Naive thymus-derived CD4-positive, alpha-beta T cell (primary cell): ENCODE results near the gene SNRK. TPM values are rescaled to one million over a fixed set of nuclear protein-coding genes. Genes with fewer than 3 reads are reported as not detected.

Experiments used
- ATAC-seq: fragments of 150-1000 bp; cut with Tn5 transposase; 2 replicates; pipeline ENCODE4 v1.10.0; 2021; ENCODE audit warnings: mild to moderate bottlenecking, moderate library complexity
- CTCF ChIA-PET: fragments of 350-600 bp; sonication (Branson Sonifier 250); formaldehyde crosslinking; loops from one replicate; lab custom pipeline; 2021; ENCODE audit warnings: antibody characterized with exemption; lab: Charles Lee
- POLR2A ChIA-PET: fragments of 350-600 bp; sonication (Branson Sonifier 250); formaldehyde crosslinking; loops from one replicate; lab custom pipeline; 2021; ENCODE audit warnings: antibody characterized with exemption, inconsistent platforms; lab: Charles Lee
- DNase-seq, 9 donors: peaks; one replicate each; pipeline versions ENCODE4 v3.0.0 to v3.0.0-alpha.2; 2020 to 2022; ENCODE audit warnings: mixed read lengths in 1 of 9
- H3K27ac ChIP-seq: one replicate; pipeline ENCODE4 v1.7.0; 2013; ENCODE audit warnings: mild to moderate bottlenecking, low read depth, low read length, moderate library complexity
- H3K27me3 ChIP-seq, 2 donors: one replicate each; pipeline ENCODE4 v1.7.0; 2013; ENCODE audit warnings: low read length in 2 of 2, mild to moderate bottlenecking in 2 of 2, moderate library complexity in 2 of 2; ENCODE audit not compliant: control insufficient read depth in 2 of 2, insufficient read depth in 2 of 2
- H3K36me3 ChIP-seq, 3 experiments: 1 replicate in 2 of 3; 2 replicates in 1 of 3; pipeline ENCODE4 v1.7.0; 2013; ENCODE audit warnings: low read length in 3 of 3, mild to moderate bottlenecking in 3 of 3, moderate library complexity in 1 of 3; ENCODE audit not compliant: insufficient read depth in 3 of 3, control insufficient read depth in 2 of 3
- H3K4me1 ChIP-seq, 2 donors: one replicate each; pipeline ENCODE4 v1.7.0; 2013; ENCODE audit warnings: low read length in 2 of 2, mild to moderate bottlenecking in 2 of 2, moderate library complexity in 1 of 2; ENCODE audit not compliant: control insufficient read depth in 2 of 2, insufficient read depth in 2 of 2
- H3K4me3 ChIP-seq: 2 replicates; pipeline ENCODE4 v1.7.0; 2013; ENCODE audit warnings: mild to moderate bottlenecking, low read length
- H3K9me3 ChIP-seq, 3 experiments: 1 replicate in 2 of 3; 2 replicates in 1 of 3; pipeline ENCODE4 v1.7.0; 2013; ENCODE audit warnings: low read length in 3 of 3; ENCODE audit not compliant: control insufficient read depth in 2 of 3
- H3K27ac Mint-ChIP-seq, 9 donors: one replicate each; pipeline ENCODE4 v1.8.0; 2020 to 2022; ENCODE audit warnings: mixed read lengths in 9 of 9, mild to moderate bottlenecking in 8 of 9, moderate library complexity in 5 of 9, inconsistent platforms in 2 of 9
- H3K27me3 Mint-ChIP-seq, 5 donors: one replicate each; pipeline ENCODE4 v1.8.0; 2021 to 2022; ENCODE audit warnings: mixed read lengths in 5 of 5, mild to moderate bottlenecking in 1 of 5
- H3K36me3 Mint-ChIP-seq, 5 donors: one replicate each; pipeline ENCODE4 v1.8.0; 2020 to 2022; ENCODE audit warnings: mixed read lengths in 5 of 5, mild to moderate bottlenecking in 3 of 5, inconsistent platforms in 1 of 5
- H3K4me1 Mint-ChIP-seq, 7 donors: one replicate each; pipeline ENCODE4 v1.8.0; 2020 to 2022; ENCODE audit warnings: mixed read lengths in 7 of 7, mild to moderate bottlenecking in 3 of 7, inconsistent platforms in 1 of 7
- H3K4me3 Mint-ChIP-seq, 10 donors: one replicate each; pipeline ENCODE4 v1.8.0; 2020 to 2022; ENCODE audit warnings: mild to moderate bottlenecking in 10 of 10, mixed read lengths in 10 of 10, moderate library complexity in 6 of 10, inconsistent platforms in 2 of 10
- H3K9me3 Mint-ChIP-seq, 11 donors: one replicate each; pipeline ENCODE4 v1.8.0; 2020 to 2022; ENCODE audit warnings: mixed read lengths in 11 of 11, mild to moderate bottlenecking in 4 of 11, inconsistent platforms in 1 of 11, moderate library complexity in 1 of 11
- intact Hi-C, 2 donors: fragments of 100-400 bp; cut with micrococcal nuclease; formaldehyde crosslinking; loops; one replicate each; pipeline ENCODE4 v1.15.1; 2023
- polyA plus RNA-seq, 2 donors: library from polyadenylated mRNA; unstranded; fragments of 300-500 nt; fragmentation: Illumina TruSeq; gene quantifications; one replicate each; pipeline ENCODE4 v1.2.3, GENCODE V29; 2021
- total RNA-seq, 6 experiments: library from RNA in 5 of 6; stranded (reverse) in 5 of 6; gene quantifications; 1 replicate in 5 of 6; 2 replicates in 1 of 6; pipeline ENCODE4 v1.2.3 and lab custom pipeline; 2021 to 2026

Gene SNRK
- total and polyA plus RNA-seq, 7 experiments from 2014 or later, result 63.4 to 176 (median 115) TPM

DNA sequence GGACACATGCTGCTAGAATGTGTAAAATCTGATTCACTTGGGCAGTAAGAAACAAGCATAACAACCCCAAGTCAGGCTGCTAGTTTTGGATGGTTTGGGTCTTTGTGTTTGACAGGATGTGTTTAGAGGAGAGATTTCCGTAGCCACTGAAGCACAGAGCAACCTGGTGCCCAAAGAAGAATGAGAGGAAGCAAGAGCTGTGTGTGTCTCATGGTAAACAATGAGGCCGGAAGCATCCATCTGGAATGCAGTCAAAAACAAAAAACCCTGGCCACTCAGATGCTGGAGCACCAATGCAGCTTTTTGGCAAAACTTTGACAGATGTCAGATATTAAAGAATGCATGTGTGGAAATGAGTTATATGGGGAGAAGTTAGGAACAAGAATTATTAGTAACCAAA lies 39.4 kb upstream of the SNRK start:
- H3K36me3 Mint-ChIP-seq, result peaks cover 0 to 11% (median 3%) of the 10 kb centered on the region in 5 donors
- intact Hi-C loops, result loop anchor here in 1 of 2 donors (2.0 kb wide), 3 partner anchors 16 to 52 kb away; partner anchors contain the start of gene SNRK

DNA sequence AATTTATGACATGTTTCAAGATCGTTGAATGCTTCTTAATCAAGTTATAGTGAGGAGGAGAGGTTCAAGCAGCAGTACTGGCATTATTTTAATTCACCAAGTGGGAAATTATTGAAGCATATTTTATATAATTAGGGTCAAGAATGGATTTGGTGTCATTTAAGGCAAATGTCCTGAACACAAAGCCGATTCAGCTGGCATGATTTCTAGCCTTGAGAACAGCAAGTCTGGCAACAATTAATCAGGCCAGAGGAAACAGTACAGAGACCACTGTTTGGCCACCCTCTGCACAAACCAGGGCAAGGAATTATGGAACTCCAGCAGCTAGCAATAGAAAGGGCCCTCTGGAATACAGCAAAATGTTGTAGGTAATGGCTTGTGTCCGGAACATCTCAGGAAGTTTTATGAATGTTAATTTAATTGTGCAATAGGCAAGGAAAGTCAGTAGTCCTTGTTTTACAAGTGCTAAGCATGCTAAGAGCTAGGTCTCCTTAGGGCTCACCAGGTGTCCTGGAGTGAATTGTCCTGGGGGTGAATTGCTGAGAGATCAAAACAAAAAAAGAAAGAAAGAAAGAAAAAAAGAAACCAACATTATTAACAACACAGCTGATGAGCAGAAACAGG lies 38.7 kb upstream of the SNRK start:
- Mint-ChIP-seq H3K27ac (peak overlapping the region; percentile 49 to 90 (median 83)), H3K9me3 (peaks cover 0 to 6% (median 0%) of the 10 kb centered on the region in 11 donors), H3K27me3 (peaks cover 0 to 6% (median 0%) of the 10 kb centered on the region in 5 donors), H3K36me3 (peaks cover 0 to 11% (median 3%) of the 10 kb centered on the region in 5 donors), H3K4me1 (peaks cover 35 to 68% (median 65%) of the 10 kb centered on the region in 7 donors), H3K4me3 (peak overlapping the region in 5 of 10 donors; percentile 53 to 78 (median 63))
- H3K27ac ChIP-seq, result no peak overlapping the region
- no peaks in the 10 kb centered on the region for H3K36me3 ChIP-seq
- intact Hi-C loops, result loop anchor here in 1 of 2 donors (2.0 kb wide), 3 partner anchors 17 to 53 kb away; partner anchors contain the start of gene SNRK
- peaks cover 9 to 50% of the 10 kb centered on the region in 2 donors for H3K4me1 ChIP-seq
- no peak overlapping the region for H3K4me3 ChIP-seq
- ATAC-seq (no peak), DNase-seq (no peak)
- POLR2A ChIA-PET, result interaction anchor here (0.8 to 3.0 kb wide), 10 partner anchors 10 to 86 kb away, joined by 3 to 14 read pairs (median 5); partner anchors contain the start of gene SNRK
- H3K9me3 ChIP-seq, result peaks cover 0 to under 1% (median 0%) of the 10 kb centered on the region in 3 experiments
- CTCF ChIA-PET, result interaction anchor here (0.8 to 1.5 kb wide), 4 partner anchors 16 to 95 kb away, joined by 3 read pairs; no protein-coding TSS in a partner anchor
- H3K27me3 ChIP-seq, result no peaks in the 10 kb centered on the region

More for the DNA sequence above, 39.4 kb upstream of the SNRK start:
- peaks cover 0 to 5% (median 0%) of the 10 kb centered on the region in 3 experiments for H3K9me3 ChIP-seq
- H3K36me3 ChIP-seq, result no peaks in the 10 kb centered on the region
- CTCF ChIA-PET, result interaction anchor here (1.0 to 1.1 kb wide), 2 partner anchors 19 to 24 kb away, joined by 3 read pairs; no protein-coding TSS in a partner anchor
- H3K4me3 Mint-ChIP-seq, result peak overlapping the region; percentile 8 to 78 (median 61)
- no peaks in the 10 kb centered on the region for H3K27me3 ChIP-seq
- peak in 6 of 9 donors; percentile 33 to 62 (median 50) for DNase-seq
- peaks cover 0 to 4% (median 0%) of the 10 kb centered on the region in 5 donors for H3K27me3 Mint-ChIP-seq
- POLR2A ChIA-PET, result interaction anchor here (0.9 to 3.0 kb wide), 9 partner anchors 9 to 67 kb away, joined by 3 to 14 read pairs (median 5); partner anchors contain the start of gene SNRK
- ATAC-seq, result peak; percentile 66
- H3K27ac Mint-ChIP-seq, result peak overlapping the region; percentile 49 to 90 (median 80)
- H3K4me1 Mint-ChIP-seq, result peaks cover 35 to 69% (median 65%) of the 10 kb centered on the region in 7 donors
- peaks cover 9 to 53% of the 10 kb centered on the region in 2 donors for H3K4me1 ChIP-seq
- peaks cover 0 to 10% (median 0%) of the 10 kb centered on the region in 11 donors for H3K9me3 Mint-ChIP-seq
- H3K4me3 ChIP-seq, result no peak overlapping the region
- peak overlapping the region; percentile 53 for H3K27ac ChIP-seq

DNA sequence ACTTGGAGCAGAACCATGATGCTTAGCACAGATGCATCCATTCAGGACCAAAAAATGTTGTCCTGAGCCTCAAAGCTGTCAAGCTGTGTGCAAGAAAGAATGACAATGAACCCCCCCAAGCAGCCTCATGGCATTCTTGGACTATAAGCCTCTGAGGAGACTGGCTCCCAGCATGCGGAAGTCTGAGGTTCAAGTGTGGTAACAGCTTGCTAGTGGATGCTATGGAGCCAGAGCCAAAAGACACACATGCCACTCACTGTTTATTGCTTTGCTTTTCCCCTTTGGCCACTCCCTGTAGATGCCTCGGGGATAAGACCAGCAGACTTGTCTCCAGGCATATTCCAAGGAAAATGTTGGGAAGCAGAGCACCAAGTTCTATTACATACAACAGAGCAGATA lies 38.2 kb upstream of the SNRK start:
- Histone ChIP-seq H3K27me3 (no peaks in the 10 kb centered on the region), H3K36me3 (no peaks in the 10 kb centered on the region), H3K9me3 (no peaks in the 10 kb centered on the region), H3K4me1 (peaks cover 9 to 46% of the 10 kb centered on the region in 2 donors), H3K4me3 (no peak overlapping the region), H3K27ac (no peak overlapping the region)
- Mint-ChIP-seq H3K27me3 (peaks cover 0 to 8% (median 0%) of the 10 kb centered on the region in 5 donors), H3K4me3 (peak overlapping the region in 1 of 10 donors; percentile 12), H3K9me3 (peaks cover 0 to 6% (median 0%) of the 10 kb centered on the region in 11 donors), H3K36me3 (peaks cover 0 to 9% (median 3%) of the 10 kb centered on the region in 5 donors), H3K27ac (peak overlapping the region in 4 of 9 donors; percentile 38 to 85 (median 66)), H3K4me1 (peaks cover 35 to 63% (median 61%) of the 10 kb centered on the region in 7 donors)
- ChIA-PET CTCF (interaction anchor here (0.8 to 1.5 kb wide), 2 partner anchors 17 to 96 kb away, joined by 3 read pairs; no protein-coding TSS in a partner anchor), POLR2A (interaction anchor here (0.8 to 3.0 kb wide), 6 partner anchors 9 to 86 kb away, joined by 3 to 14 read pairs (median 5); partner anchors contain the start of gene SNRK)
- DNase-seq, result no peak
- intact Hi-C loops, result no loop called here
- no peak for ATAC-seq

DNA sequence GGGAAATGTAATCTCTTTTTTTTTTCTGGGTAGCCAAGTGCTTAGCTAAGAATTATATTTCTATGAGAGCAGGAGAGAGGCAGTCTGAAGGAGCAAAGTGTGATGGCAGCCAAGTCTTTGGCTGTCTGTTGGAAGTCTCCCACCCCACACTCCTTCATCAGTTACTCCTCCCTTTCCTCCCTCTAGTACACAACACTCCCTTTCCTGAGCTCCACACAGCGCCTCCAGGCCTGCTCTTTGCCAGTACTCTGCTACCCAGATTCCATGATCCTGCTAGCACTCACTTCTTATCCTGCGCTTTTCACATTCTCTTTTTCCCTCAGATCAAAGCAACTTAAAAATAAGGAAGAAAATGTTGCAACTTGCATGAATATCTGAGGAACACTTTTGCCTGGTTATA lies 37.4 kb upstream of the SNRK start:
- Histone ChIP-seq H3K9me3 (no peaks in the 10 kb centered on the region), H3K4me1 (peaks cover 7 to 38% of the 10 kb centered on the region in 2 donors), H3K36me3 (no peaks in the 10 kb centered on the region), H3K27ac (no peak overlapping the region), H3K27me3 (no peaks in the 10 kb centered on the region), H3K4me3 (no peak overlapping the region)
- H3K36me3 Mint-ChIP-seq, result peaks cover 0 to 9% (median 3%) of the 10 kb centered on the region in 5 donors
- intact Hi-C loops, result no loop called here
- peaks cover 0 to 12% (median 0%) of the 10 kb centered on the region in 5 donors for H3K27me3 Mint-ChIP-seq
- DNase-seq (no peak), ATAC-seq (no peak)
- H3K4me3 Mint-ChIP-seq, result peak overlapping the region in 1 of 10 donors; percentile 11
- peak overlapping the region in 5 of 9 donors; percentile 27 to 78 (median 35) for H3K27ac Mint-ChIP-seq
- peaks cover 32 to 55% (median 54%) of the 10 kb centered on the region in 7 donors for H3K4me1 Mint-ChIP-seq
- ChIA-PET POLR2A (interaction anchor here (1.0 to 3.0 kb wide), 2 partner anchors 28 to 37 kb away, joined by 4 to 12 read pairs; partner anchors contain the start of gene SNRK), CTCF (interaction anchor here (0.6 to 1.5 kb wide), 2 partner anchors 18 to 225 kb away, joined by 3 read pairs; no protein-coding TSS in a partner anchor)
- H3K9me3 Mint-ChIP-seq, result peaks cover 0 to 5% (median 0%) of the 10 kb centered on the region in 11 donors

DNA sequence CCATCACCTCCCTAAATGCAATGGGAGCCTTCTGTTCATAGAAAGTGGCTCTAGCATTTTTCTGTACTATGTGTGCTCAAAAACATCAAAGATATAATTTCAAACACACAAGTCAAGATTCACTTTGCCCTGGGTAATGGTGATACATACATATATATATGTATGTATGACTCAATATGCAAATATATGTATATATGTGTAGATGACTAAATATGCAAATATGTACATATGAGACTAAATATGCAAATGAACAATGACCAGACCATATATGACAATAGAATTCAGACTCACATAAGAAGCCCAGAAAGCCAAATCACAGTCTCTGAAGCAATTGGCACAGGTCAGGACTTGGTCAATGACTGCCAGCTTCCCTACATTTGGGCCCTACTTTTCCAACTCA lies 36.9 kb upstream of the SNRK start:
- Histone ChIP-seq H3K27me3 (no peaks in the 10 kb centered on the region), H3K27ac (no peak overlapping the region), H3K9me3 (no peaks in the 10 kb centered on the region), H3K4me1 (peaks cover 2 to 34% of the 10 kb centered on the region in 2 donors), H3K4me3 (no peak overlapping the region), H3K36me3 (no peaks in the 10 kb centered on the region)
- DNase-seq (no peak), ATAC-seq (no peak)
- Mint-ChIP-seq H3K27ac (peak overlapping the region in 5 of 9 donors; percentile 27 to 78 (median 35)), H3K4me1 (peaks cover 27 to 51% (median 49%) of the 10 kb centered on the region in 7 donors), H3K36me3 (peaks cover 0 to 5% (median 0%) of the 10 kb centered on the region in 5 donors), H3K9me3 (peaks cover 0 to 2% (median 0%) of the 10 kb centered on the region in 11 donors), H3K4me3 (peak overlapping the region in 1 of 10 donors; percentile 11), H3K27me3 (peaks cover 0 to 15% (median 0%) of the 10 kb centered on the region in 5 donors)
- CTCF ChIA-PET, result interaction anchor here (0.6 kb wide), 1 partner anchor 226 kb away, joined by 3 read pairs; no protein-coding TSS in a partner anchor
- POLR2A ChIA-PET, result interaction anchor here (0.6 to 1.4 kb wide), 4 partner anchors 11 to 1166 kb away, joined by 3 to 4 read pairs (median 3); no protein-coding TSS in a partner anchor
- intact Hi-C loops, result no loop called here

DNA sequence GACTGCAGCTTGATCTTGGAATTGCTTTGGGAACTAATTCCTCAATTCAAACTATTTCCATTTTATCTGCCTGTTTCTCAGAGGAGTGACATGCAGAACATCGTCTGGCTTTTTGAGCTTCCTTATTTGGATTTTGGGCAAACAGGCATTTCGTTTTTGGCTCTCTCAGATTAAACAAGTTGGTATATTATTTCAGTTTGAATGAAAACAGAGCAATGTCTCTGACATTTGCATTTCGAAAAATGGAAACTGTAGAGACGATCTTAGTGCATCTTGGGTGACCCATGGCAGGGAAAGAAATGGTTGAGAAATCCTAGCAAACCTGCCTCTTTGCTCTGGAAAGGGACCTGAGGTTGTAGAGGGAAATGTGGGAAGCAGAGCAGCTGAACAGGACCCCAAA lies 33.0 kb upstream of the SNRK start:
- ATAC-seq, result no peak
- intact Hi-C loops, result no loop called here

More for the DNA sequence above, 33.0 kb upstream of the SNRK start:
- no peak overlapping the region for H3K27ac ChIP-seq
- no peak overlapping the region for H3K4me3 ChIP-seq
- Mint-ChIP-seq H3K27me3 (peaks cover 0 to 15% (median 0%) of the 10 kb centered on the region in 5 donors), H3K4me1 (peaks cover 14 to 45% (median 40%) of the 10 kb centered on the region in 7 donors), H3K9me3 (peaks cover 0 to 2% (median 0%) of the 10 kb centered on the region in 11 donors), H3K4me3 (no peak overlapping the region), H3K36me3 (peaks cover 0 to 3% (median 0%) of the 10 kb centered on the region in 5 donors), H3K27ac (peak overlapping the region in 1 of 9 donors; percentile 5)
- POLR2A ChIA-PET, result interaction anchor here (0.6 to 1.7 kb wide), 3 partner anchors 12 to 134 kb away, joined by 3 to 4 read pairs (median 3); no protein-coding TSS in a partner anchor
- no peak for DNase-seq
- no peaks in the 10 kb centered on the region for H3K9me3 ChIP-seq
- H3K4me1 ChIP-seq, result peaks cover 0 to 8% of the 10 kb centered on the region in 2 donors
- no peaks in the 10 kb centered on the region for H3K36me3 ChIP-seq
- no peaks in the 10 kb centered on the region for H3K27me3 ChIP-seq
- CTCF ChIA-PET, result interaction anchor here (0.6 kb wide), 1 partner anchor 27 kb away, joined by 3 read pairs; no protein-coding TSS in a partner anchor
